ENCODE measurements around the gene ITSN2.
A peak's percentile ranks its signal among the peaks of the same experiment; 100 is the strongest.

The ITSN2 gene

GRCh38 chr2:24332791-24333540 lies 27.4 kb downstream of the ITSN2 start:
- no peak for DNase-seq (ENCODE audit: low spot score)

GRCh38 chr2:24330161-24330560 lies 30.2 kb downstream of the ITSN2 start:
- DNase-seq (ENCODE audit: low spot score): no peak

GRCh38 chr2:24329700-24330099 lies 30.6 kb downstream of the ITSN2 start:
- DNase-seq (ENCODE audit: low spot score): no peak

- no peak for DNase-seq (ENCODE audit: low spot score)
Observed at GRCh38 chr2:24328010-24328409, 32.3 kb downstream of the ITSN2 start.

GRCh38 chr2:24317491-24317920 lies 42.8 kb downstream of the ITSN2 start:
- no peak for DNase-seq (ENCODE audit: low spot score)

- no peak for DNase-seq (ENCODE audit: low spot score)
Observed at GRCh38 chr2:24315669-24316068, 44.7 kb downstream of the ITSN2 start.

- DNase-seq (ENCODE audit: low spot score): no peak
Observed at GRCh38 chr2:24313744-24314632, 46.3 kb downstream of the ITSN2 start.

GRCh38 chr2:24307961-24308360 lies 52.4 kb downstream of the ITSN2 start:
- DNase-seq (ENCODE audit: low spot score): no peak

- no peak for DNase-seq (ENCODE audit: low spot score)
Observed at GRCh38 chr2:24304631-24305030, 55.7 kb downstream of the ITSN2 start.

- peak; percentile 58 for DNase-seq (ENCODE audit: low spot score)
Observed at GRCh38 chr2:24304098-24304497, 56.2 kb downstream of the ITSN2 start.

GRCh38 chr2:24301599-24301998 lies 58.7 kb downstream of the ITSN2 start:
- DNase-seq (ENCODE audit: low spot score): no peak

GRCh38 chr2:24297663-24298062 lies 62.7 kb downstream of the ITSN2 start:
- DNase-seq (ENCODE audit: low spot score): no peak

- DNase-seq (ENCODE audit: low spot score): no peak
Observed at GRCh38 chr2:24287171-24287570, 73.2 kb downstream of the ITSN2 start.

GRCh38 chr2:24285484-24286152 lies 74.7 kb downstream of the ITSN2 start:
- no peak for DNase-seq (ENCODE audit: low spot score)

- no peak for DNase-seq (ENCODE audit: low spot score)
Observed at GRCh38 chr2:24280645-24281044, 79.7 kb downstream of the ITSN2 start.

GRCh38 chr2:24280161-24280560 lies 80.2 kb downstream of the ITSN2 start:
- no peak for DNase-seq (ENCODE audit: low spot score)

GRCh38 chr2:24276349-24276899 lies 83.9 kb downstream of the ITSN2 start:
- DNase-seq (ENCODE audit: low spot score): no peak

- no peak for DNase-seq (ENCODE audit: low spot score)
Observed at GRCh38 chr2:24274809-24275208, 85.5 kb downstream of the ITSN2 start.

- DNase-seq (ENCODE audit: low spot score): no peak
Observed at GRCh38 chr2:24273598-24273997, 86.7 kb downstream of the ITSN2 start.

- no peak for DNase-seq (ENCODE audit: low spot score)
Observed at GRCh38 chr2:24272907-24273306, 87.4 kb downstream of the ITSN2 start.

GRCh38 chr2:24272161-24272802 lies 88.1 kb downstream of the ITSN2 start:
- no peak for DNase-seq (ENCODE audit: low spot score)

GRCh38 chr2:24269265-24269664 lies 91.1 kb downstream of the ITSN2 start:
- no peak for DNase-seq (ENCODE audit: low spot score)

Data from AG08396 (cell line).